ENCODE measurements around the gene UBAC2. TPM values are rescaled to one million over a fixed set of nuclear protein-coding genes. Genes with fewer than 3 reads are reported as not detected.

UBAC2 gene
- total RNA-seq, 4 donors from 2014 or later, result 43.5 to 59.6 (median 52.0) TPM

GRCh38 chr13:99329477-99329876, 128.8 kb downstream of the UBAC2 start:
- Histone ChIP-seq H3K4me3 (no peak overlapping the region), H3K27me3 (no peaks in the 10 kb centered on the region), H3K36me3 (peaks cover 0 to 42% (median 0%) of the 10 kb centered on the region in 3 donors), H3K9me3 (no peaks in the 10 kb centered on the region), H3K27ac (no peak overlapping the region), H3K4me1 (no peaks in the 10 kb centered on the region)
- no peak for DNase-seq (ENCODE audit: low spot score in 2 of 2)
- WGBS, 2 donors, result 100% methylated on average over 1 of the region's 1 CpG
- TF ChIP-seq EP300 (IDR thresholded peaks at IDR 0.05) (no peak), POLR2A (IDR thresholded peaks at IDR 0.05) (no peak), CTCF (IDR thresholded peaks at IDR 0.05) (no peak)

GRCh38 chr13:99330942-99331341, 130.3 kb downstream of the UBAC2 start:
- Histone ChIP-seq H3K36me3 (peaks cover 0 to 37% (median 0%) of the 10 kb centered on the region in 3 donors), H3K4me1 (no peaks in the 10 kb centered on the region), H3K9me3 (no peaks in the 10 kb centered on the region), H3K27ac (no peak overlapping the region), H3K4me3 (no peak overlapping the region), H3K27me3 (no peaks in the 10 kb centered on the region)
- no peak for TF ChIP-seq EP300 (IDR thresholded peaks at IDR 0.05)
- TF ChIP-seq POLR2A (IDR thresholded peaks at IDR 0.05), result no peak
- no peak for TF ChIP-seq CTCF (IDR thresholded peaks at IDR 0.05)
- 68 to 69% methylated on average over 6 of the region's 6 CpGs for WGBS, 2 donors
- DNase-seq (ENCODE audit: low spot score in 2 of 2), result no peak

GRCh38 chr13:99331881-99332293, 131.2 kb downstream of the UBAC2 start:
- Histone ChIP-seq H3K27me3 (no peaks in the 10 kb centered on the region), H3K4me3 (no peak overlapping the region), H3K4me1 (no peaks in the 10 kb centered on the region), H3K36me3 (peaks cover 0 to 34% (median 0%) of the 10 kb centered on the region in 3 donors), H3K9me3 (no peaks in the 10 kb centered on the region), H3K27ac (no peak overlapping the region)
- WGBS, 2 donors, result 69 to 88% methylated on average over 5 of the region's 5 CpGs
- no peak for DNase-seq (ENCODE audit: low spot score in 2 of 2)
- TF ChIP-seq CTCF (IDR thresholded peaks at IDR 0.05), result no peak
- TF ChIP-seq POLR2A (IDR thresholded peaks at IDR 0.05), result no peak
- TF ChIP-seq EP300 (IDR thresholded peaks at IDR 0.05), result no peak

- H3K4me3 ChIP-seq, result no peak overlapping the region
- 82 to 88% methylated on average over 9 of the region's 9 CpGs for WGBS, 2 donors
- DNase-seq (ENCODE audit: low spot score in 2 of 2), result no peak
- TF ChIP-seq EP300 (IDR thresholded peaks at IDR 0.05), result no peak
- TF ChIP-seq CTCF (IDR thresholded peaks at IDR 0.05), result no peak
- no peak for TF ChIP-seq POLR2A (IDR thresholded peaks at IDR 0.05)
- no peaks in the 10 kb centered on the region for H3K27me3 ChIP-seq
- no peaks in the 10 kb centered on the region for H3K9me3 ChIP-seq
- no peaks in the 10 kb centered on the region for H3K4me1 ChIP-seq
- no peak overlapping the region for H3K27ac ChIP-seq
- peaks cover 0 to 29% (median 0%) of the 10 kb centered on the region in 3 donors for H3K36me3 ChIP-seq
Measured at GRCh38 chr13:99332456-99332855, 131.8 kb downstream of the UBAC2 start.

GRCh38 chr13:99334221-99334620, 133.6 kb downstream of the UBAC2 start:
- DNase-seq (ENCODE audit: low spot score in 2 of 2), result no peak

More at GRCh38 chr13:99334221-99334620, 133.6 kb downstream of the UBAC2 start:
- Histone ChIP-seq H3K27me3 (no peaks in the 10 kb centered on the region), H3K27ac (no peak overlapping the region), H3K4me1 (no peaks in the 10 kb centered on the region), H3K36me3 (peaks cover 0 to 16% (median 0%) of the 10 kb centered on the region in 3 donors), H3K9me3 (no peaks in the 10 kb centered on the region), H3K4me3 (no peak overlapping the region)
- WGBS, 2 donors, result 92 to 94% methylated on average over 3 of the region's 3 CpGs
- TF ChIP-seq POLR2A (IDR thresholded peaks at IDR 0.05) (no peak), CTCF (IDR thresholded peaks at IDR 0.05) (no peak), EP300 (IDR thresholded peaks at IDR 0.05) (no peak)

All from tibial nerve (tissue), 4 donors.